Prostate gland (tissue), 2 donors: ENCODE measurements around the gene AP5S1. TPM values are rescaled to one million over a fixed set of nuclear protein-coding genes. Genes with fewer than 3 reads are reported as not detected.
"Not testable (repeated sequence)": the region's sequence is repeated elsewhere in the genome, so short reads cannot be mapped to it uniquely, and the experiment has no call there.

Experiments
- DNase-seq: peaks from one replicate; pipeline ENCODE4 v3.0.0-alpha.2; 2019; ENCODE audit warnings: low spot score
- H3K27ac ChIP-seq, 2 donors: fragments of 200-600 bp; sonication (generic); 2 replicates each; pipeline ENCODE4 v1.5.1; 2017 to 2019
- H3K27me3 ChIP-seq: fragments of 200-600 bp; sonication (generic); replicated peaks from 2 replicates; pipeline ENCODE4 v1.5.1; 2019; ENCODE audit not compliant: insufficient read depth
- H3K36me3 ChIP-seq, 2 donors: fragments of 200-600 bp; sonication (generic); 1 replicate in 1 of 2; 2 replicates in 1 of 2; pipeline versions ENCODE4 v1.5.1 to v1.8.1; 2017 to 2019
- H3K4me1 ChIP-seq: fragments of 200-600 bp; sonication (generic); replicated peaks from 2 replicates; pipeline ENCODE4 v1.5.1; 2019
- H3K4me3 ChIP-seq, 2 donors: fragments of 200-600 bp; sonication (generic); 2 replicates each; pipeline ENCODE4 v1.5.1; 2017 to 2019
- H3K9me3 ChIP-seq: fragments of 200-600 bp; sonication (generic); 2 replicates; pipeline ENCODE4 v1.5.1; 2017
- POLR2A ChIP-seq: fragments of 450-650 bp; IDR thresholded peaks from one replicate; pipeline ENCODE4 v1.6.1; 2016; ENCODE audit warnings: antibody characterized with exemption, mild to moderate bottlenecking
- POLR2AphosphoS5 ChIP-seq: sonication (generic); formaldehyde crosslinking; IDR thresholded peaks from one replicate; pipeline ENCODE4 v1.6.1; 2017; ENCODE audit warnings: antibody characterized with exemption
- WGBS: methylation state at CpG from one replicate; pipeline ENCODE4 v1.1.5; 2018; 5-methylcytosine and 5-hydroxymethylcytosine counted together
- intact Hi-C: fragments of 100-400 bp; cut with DNase I; formaldehyde crosslinking; loops from one replicate; pipeline ENCODE4 v1.14.2; 2022
- total RNA-seq, 2 donors: library from RNA; depleted of rRNA; stranded (reverse); fragments of >200 nt; gene quantifications; one replicate each; pipeline ENCODE4 v1.1.0, GENCODE V29; 2016
- TF ChIP-seq, protein P1 (sequence below), 4 experiments: fragments of 200-600 bp in 2 of 4; fragments of 450-650 bp in 2 of 4; sonication (generic) in 2 of 4; IDR thresholded peaks; 1 replicate in 3 of 4; 2 replicates in 1 of 4; pipeline ENCODE4 v1.5.1; 2016 to 2019; ENCODE audit warnings: antibody characterized with exemption in 4 of 4, mild to moderate bottlenecking in 2 of 4, moderate library complexity in 2 of 4

The AP5S1 gene
- total RNA-seq, 2 donors from 2014 or later = 21.1 to 28.0 TPM

- no peak for TF ChIP-seq POLR2AphosphoS5
- no peak for TF ChIP-seq POLR2A
- TF ChIP-seq, protein P1, sequence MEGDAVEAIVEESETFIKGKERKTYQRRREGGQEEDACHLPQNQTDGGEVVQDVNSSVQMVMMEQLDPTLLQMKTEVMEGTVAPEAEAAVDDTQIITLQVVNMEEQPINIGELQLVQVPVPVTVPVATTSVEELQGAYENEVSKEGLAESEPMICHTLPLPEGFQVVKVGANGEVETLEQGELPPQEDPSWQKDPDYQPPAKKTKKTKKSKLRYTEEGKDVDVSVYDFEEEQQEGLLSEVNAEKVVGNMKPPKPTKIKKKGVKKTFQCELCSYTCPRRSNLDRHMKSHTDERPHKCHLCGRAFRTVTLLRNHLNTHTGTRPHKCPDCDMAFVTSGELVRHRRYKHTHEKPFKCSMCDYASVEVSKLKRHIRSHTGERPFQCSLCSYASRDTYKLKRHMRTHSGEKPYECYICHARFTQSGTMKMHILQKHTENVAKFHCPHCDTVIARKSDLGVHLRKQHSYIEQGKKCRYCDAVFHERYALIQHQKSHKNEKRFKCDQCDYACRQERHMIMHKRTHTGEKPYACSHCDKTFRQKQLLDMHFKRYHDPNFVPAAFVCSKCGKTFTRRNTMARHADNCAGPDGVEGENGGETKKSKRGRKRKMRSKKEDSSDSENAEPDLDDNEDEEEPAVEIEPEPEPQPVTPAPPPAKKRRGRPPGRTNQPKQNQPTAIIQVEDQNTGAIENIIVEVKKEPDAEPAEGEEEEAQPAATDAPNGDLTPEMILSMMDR (IDR thresholded peaks at IDR 0.05) = no peak
- Histone ChIP-seq H3K9me3 (no peaks in the 10 kb centered on the region), H3K36me3 (peaks cover 0 to 6% of the 10 kb centered on the region in 2 donors), H3K4me3 (no peak overlapping the region), H3K27ac (no peak overlapping the region), H3K27me3 (no peaks in the 10 kb centered on the region), H3K4me1 (no peaks in the 10 kb centered on the region)
- intact Hi-C loops = loop anchor here (2.0 kb wide), 1 partner anchor 25 kb away; the partner anchor contains the start of gene MAVS
- DNase-seq = no peak
- WGBS = 94% methylated on average over 14 of the region's 14 CpGs
These were observed 1.6 kb downstream of the AP5S1 start for GRCh38 chr20:3821996-3822395.

- DNase-seq = no peak
- WGBS = 90% methylated on average over 19 of the region's 20 CpGs
- Histone ChIP-seq H3K4me1 (no peaks in the 10 kb centered on the region), H3K27me3 (no peaks in the 10 kb centered on the region), H3K27ac (no peak overlapping the region), H3K36me3 (peaks cover 0 to 6% of the 10 kb centered on the region in 2 donors), H3K9me3 (no peaks in the 10 kb centered on the region), H3K4me3 (no peak overlapping the region)
- intact Hi-C loops = no loop called here
- TF ChIP-seq, protein P1 (IDR thresholded peaks at IDR 0.05) = no peak
- TF ChIP-seq POLR2A (no peak), POLR2AphosphoS5 (no peak)
These were observed 3.5 kb downstream of the AP5S1 start for GRCh38 chr20:3823881-3824280.

DNA sequence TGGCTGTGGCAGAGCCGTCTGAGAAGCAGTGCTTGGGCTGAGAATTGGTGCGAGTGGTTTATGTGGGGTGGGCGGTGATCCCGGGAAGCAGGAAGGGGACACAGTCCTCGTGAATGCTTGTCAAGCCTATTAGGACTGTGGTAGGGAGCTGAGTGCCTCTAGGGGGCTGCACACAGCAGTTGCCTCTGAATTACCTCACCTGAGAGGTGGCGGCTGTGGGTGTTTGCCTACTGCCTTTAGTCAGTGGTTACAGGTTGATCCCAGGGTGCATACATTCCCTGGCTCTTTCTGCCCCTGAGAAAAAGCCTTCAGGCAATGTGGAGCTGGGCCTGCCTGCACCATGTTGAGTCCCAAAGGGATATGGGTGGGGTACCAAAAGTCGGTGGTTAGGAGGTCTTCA is 5.2 kb downstream of the AP5S1 start:
- no peak overlapping the region for H3K4me3 ChIP-seq
- H3K36me3 ChIP-seq = peaks cover 0 to 6% of the 10 kb centered on the region in 2 donors
- 73% methylated on average over 7 of the region's 7 CpGs for WGBS
- intact Hi-C loops = no loop called here
- H3K27me3 ChIP-seq = no peaks in the 10 kb centered on the region
- TF ChIP-seq POLR2A (no peak), POLR2AphosphoS5 (no peak)
- TF ChIP-seq, protein P1 (IDR thresholded peaks at IDR 0.05) = no peak
- no peak overlapping the region for H3K27ac ChIP-seq
- no peaks in the 10 kb centered on the region for H3K9me3 ChIP-seq
- H3K4me1 ChIP-seq = no peaks in the 10 kb centered on the region
- DNase-seq = no peak

GRCh38 chr20:3826420-3826819 is 6.1 kb downstream of the AP5S1 start:
- H3K4me1 ChIP-seq = no peaks in the 10 kb centered on the region
- H3K27ac ChIP-seq = no peak overlapping the region
- intact Hi-C loops = no loop called here
- WGBS = 89% methylated on average over 4 of the region's 4 CpGs
- no peak overlapping the region for H3K4me3 ChIP-seq
- TF ChIP-seq, protein P1 (IDR thresholded peaks at IDR 0.05) = no peak
- TF ChIP-seq POLR2AphosphoS5 = no peak
- no peak for TF ChIP-seq POLR2A
- H3K9me3 ChIP-seq = no peaks in the 10 kb centered on the region
- DNase-seq = no peak
- H3K27me3 ChIP-seq = no peaks in the 10 kb centered on the region
- H3K36me3 ChIP-seq = peaks cover 0 to 6% of the 10 kb centered on the region in 2 donors

GRCh38 chr20:3828798-3829197 is 8.5 kb downstream of the AP5S1 start:
- 91% methylated on average over 3 of the region's 3 CpGs for WGBS
- Histone ChIP-seq H3K4me3 (no peak overlapping the region), H3K27ac (no peak overlapping the region), H3K4me1 (no peaks in the 10 kb centered on the region), H3K36me3 (no peaks in the 10 kb centered on the region), H3K9me3 (no peaks in the 10 kb centered on the region), H3K27me3 (no peaks in the 10 kb centered on the region)
- TF ChIP-seq, protein P1 (IDR thresholded peaks at IDR 0.05) = no peak
- TF ChIP-seq POLR2A = no peak
- TF ChIP-seq POLR2AphosphoS5 = no peak
- intact Hi-C loops = no loop called here
- no peak for DNase-seq

GRCh38 chr20:3829891-3830290 is 9.5 kb downstream of the AP5S1 start:
- H3K27me3 ChIP-seq, H3K9me3 ChIP-seq, H3K4me1 ChIP-seq, intact Hi-C loops, DNase-seq, H3K4me3 ChIP-seq, H3K36me3 ChIP-seq, H3K27ac ChIP-seq: not testable (repeated sequence)
- 87% methylated on average over 5 of the region's 5 CpGs for WGBS
